ENCODE measurements around the gene LILRB1.
"Not testable (repeated sequence)": the region's sequence is repeated elsewhere in the genome, so short reads cannot be mapped to it uniquely, and the experiment has no call there.

LILRB1 gene

GRCh38 chr19:54630262-54630661, at the start of gene LILRB1:
Gene LILRB1, plus strand, starts transcription at chr19:54630484. Its CDS starts 590 bp downstream, at chr19:54631074.
- DNase-seq (ENCODE audit: low read depth); H3K4me3 ChIP-seq (ENCODE audit: low read length): not testable (repeated sequence)

GRCh38 chr19:54586397-54586796, 43.9 kb upstream of the LILRB1 start:
- DNase-seq (ENCODE audit: low read depth): no peak
- no peak for TF ChIP-seq CTCF (conservative IDR thresholded peaks at IDR 0.05; ENCODE audit: low read length)
- no peak overlapping the region for H3K4me3 ChIP-seq (ENCODE audit: low read length)

- no peak for DNase-seq (ENCODE audit: low read depth)
- H3K4me3 ChIP-seq (ENCODE audit: low read length): no peak overlapping the region
- TF ChIP-seq CTCF (conservative IDR thresholded peaks at IDR 0.05; ENCODE audit: low read length): no peak
These were observed 43.3 kb upstream of the LILRB1 start for GRCh38 chr19:54587026-54587425.

DNA sequence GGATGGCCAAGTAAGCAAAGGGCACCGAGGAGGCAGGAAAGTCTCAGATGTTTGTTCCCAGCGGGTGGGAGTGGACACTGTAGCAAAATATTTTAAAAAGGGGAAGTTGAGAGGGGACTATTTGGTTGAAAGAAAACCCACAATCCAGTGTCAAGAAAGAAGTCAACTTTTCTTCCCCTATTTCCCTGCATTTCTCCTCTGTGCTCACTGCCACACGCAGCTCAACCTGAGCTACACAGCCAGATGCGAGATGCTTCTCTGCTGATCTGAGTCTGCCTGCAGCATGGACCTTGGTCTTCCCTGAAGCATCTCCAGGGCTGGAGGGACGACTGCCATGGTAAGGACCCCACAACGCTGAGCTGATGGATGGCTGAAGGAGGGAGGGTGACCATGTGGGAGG, 36.8 kb upstream of the LILRB1 start, which contains the start of gene LILRA1:
LILRA1 (plus strand) TSS at position 188 of the 400 bp plus-strand sequence. CDS start 613 bp downstream, outside the sequence.
- DNase-seq (ENCODE audit: low read depth); H3K4me3 ChIP-seq (ENCODE audit: low read length): not testable (repeated sequence)

GRCh38 chr19:54593931-54594626, 36.2 kb upstream of the LILRB1 start:
- H3K4me3 ChIP-seq (ENCODE audit: low read length); DNase-seq (ENCODE audit: low read depth): not testable (repeated sequence)

DNA sequence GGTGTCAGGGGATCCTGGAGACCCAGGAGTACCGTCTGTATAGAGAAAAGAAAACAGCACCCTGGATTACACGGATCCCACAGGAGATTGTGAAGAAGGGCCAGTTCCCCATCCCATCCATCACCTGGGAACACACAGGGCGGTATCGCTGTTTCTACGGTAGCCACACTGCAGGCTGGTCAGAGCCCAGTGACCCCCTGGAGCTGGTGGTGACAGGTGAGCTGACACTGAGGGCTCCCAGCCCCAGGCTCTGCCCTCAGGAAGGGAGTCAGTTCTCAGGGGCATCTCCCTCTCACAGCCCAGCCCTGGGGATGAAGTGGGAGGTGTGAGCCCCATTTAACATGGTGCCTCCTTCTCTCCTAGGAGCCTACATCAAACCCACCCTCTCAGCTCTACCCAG, 35.5 kb upstream of the LILRB1 start:
- H3K4me3 ChIP-seq (ENCODE audit: low read length): no peak overlapping the region
- no peak for TF ChIP-seq CTCF (conservative IDR thresholded peaks at IDR 0.05; ENCODE audit: low read length)
- no peak for DNase-seq (ENCODE audit: low read depth)

- not testable (repeated sequence) for DNase-seq (ENCODE audit: low read depth); H3K4me3 ChIP-seq (ENCODE audit: low read length)
These were observed 34.4 kb upstream of the LILRB1 start for GRCh38 chr19:54595680-54596436.

GRCh38 chr19:54600212-54600611, 30.1 kb upstream of the LILRB1 start:
- H3K4me3 ChIP-seq (ENCODE audit: low read length): no peak overlapping the region
- DNase-seq (ENCODE audit: low read depth): no peak
- no peak for TF ChIP-seq CTCF (conservative IDR thresholded peaks at IDR 0.05; ENCODE audit: low read length)

- H3K4me3 ChIP-seq (ENCODE audit: low read length): no peak overlapping the region
- DNase-seq (ENCODE audit: low read depth): no peak
- no peak for TF ChIP-seq CTCF (conservative IDR thresholded peaks at IDR 0.05; ENCODE audit: low read length)
These were observed 24.1 kb upstream of the LILRB1 start for GRCh38 chr19:54606230-54606629.

All from AG10803 (cell line).